Neural crest cell (in vitro differentiated cells): ENCODE data around the gene TNFAIP3. TPM values are rescaled to one million over a fixed set of nuclear protein-coding genes. Genes with fewer than 3 reads are reported as not detected.

Source experiments
- DNase-seq: peaks from one replicate; pipeline ENCODE4 v3.0.0; 2021; ENCODE audit warnings: low read depth, mixed read lengths, low spot score
- H3K27ac Mint-ChIP-seq: one replicate; pipeline ENCODE4 v1.8.0; 2021; ENCODE audit warnings: mild to moderate bottlenecking, mixed read lengths; ENCODE audit not compliant: unreplicated experiment
- H3K27me3 Mint-ChIP-seq: 2 replicates; pipeline ENCODE4 v1.8.0; 2021; ENCODE audit warnings: low read depth, mild to moderate bottlenecking, mixed read lengths
- H3K36me3 Mint-ChIP-seq: 2 replicates; pipeline ENCODE4 v1.8.0; 2021; ENCODE audit warnings: low read depth, mild to moderate bottlenecking, mixed read lengths
- H3K4me1 Mint-ChIP-seq: 2 replicates; pipeline ENCODE4 v1.8.0; 2021; ENCODE audit warnings: mixed read lengths
- H3K4me3 Mint-ChIP-seq: one replicate; pipeline ENCODE4 v1.8.0; 2021; ENCODE audit warnings: mild to moderate bottlenecking, mixed read lengths
- H3K9me3 Mint-ChIP-seq: 2 replicates; pipeline ENCODE4 v1.8.0; 2021; ENCODE audit warnings: mixed read lengths
- CTCF ChIP-seq: fragments of 200-600 bp; sonication (generic); conservative IDR thresholded peaks from 2 replicates; pipeline ENCODE4 v1.5.0; 2021; ENCODE audit warnings: antibody characterized with exemption, mild to moderate bottlenecking
- total RNA-seq: library from RNA; stranded (reverse); gene quantifications from 2 replicates; pipeline ENCODE4 v1.2.1, GENCODE V29; 2021

TNFAIP3 gene
- total RNA-seq, 1 donor from 2014 or later: 2.9 TPM

- H3K36me3 Mint-ChIP-seq: no peaks in the 10 kb centered on the region
- no peaks in the 10 kb centered on the region for H3K27me3 Mint-ChIP-seq
Measured at GRCh38 chr6:137849181-137849980, 17.7 kb upstream of the TNFAIP3 start.

GRCh38 chr6:137849981-137850714 lies 16.9 kb upstream of the TNFAIP3 start:
- TF ChIP-seq CTCF: no peak
- DNase-seq: no peak
- H3K4me3 Mint-ChIP-seq: no peak overlapping the region
- no peaks in the 10 kb centered on the region for H3K4me1 Mint-ChIP-seq
- no peaks in the 10 kb centered on the region for H3K27me3 Mint-ChIP-seq
- no peak overlapping the region for H3K27ac Mint-ChIP-seq
- H3K9me3 Mint-ChIP-seq: no peaks in the 10 kb centered on the region
- no peaks in the 10 kb centered on the region for H3K36me3 Mint-ChIP-seq

More at GRCh38 chr6:137849181-137849980, 17.7 kb upstream of the TNFAIP3 start:
- Mint-ChIP-seq H3K4me1 (no peaks in the 10 kb centered on the region), H3K4me3 (no peak overlapping the region), H3K9me3 (no peaks in the 10 kb centered on the region), H3K27ac (no peak overlapping the region)
- no peak for DNase-seq
- TF ChIP-seq CTCF: no peak

GRCh38 chr6:137850816-137851602 lies 16.1 kb upstream of the TNFAIP3 start:
- no peaks in the 10 kb centered on the region for H3K36me3 Mint-ChIP-seq

GRCh38 chr6:137851669-137852068 lies 15.4 kb upstream of the TNFAIP3 start:
- Mint-ChIP-seq H3K27ac (no peak overlapping the region), H3K27me3 (no peaks in the 10 kb centered on the region), H3K9me3 (no peaks in the 10 kb centered on the region), H3K4me1 (no peaks in the 10 kb centered on the region), H3K4me3 (no peak overlapping the region), H3K36me3 (no peaks in the 10 kb centered on the region)
- no peak for TF ChIP-seq CTCF
- no peak for DNase-seq

More at GRCh38 chr6:137850816-137851602, 16.1 kb upstream of the TNFAIP3 start:
- Mint-ChIP-seq H3K27me3 (no peaks in the 10 kb centered on the region), H3K4me1 (no peaks in the 10 kb centered on the region), H3K27ac (no peak overlapping the region), H3K9me3 (no peaks in the 10 kb centered on the region), H3K4me3 (no peak overlapping the region)
- no peak for DNase-seq
- no peak for TF ChIP-seq CTCF

GRCh38 chr6:137852346-137852745 lies 14.7 kb upstream of the TNFAIP3 start:
- H3K4me3 Mint-ChIP-seq: no peak overlapping the region
- no peak overlapping the region for H3K27ac Mint-ChIP-seq
- H3K27me3 Mint-ChIP-seq: no peaks in the 10 kb centered on the region
- no peaks in the 10 kb centered on the region for H3K4me1 Mint-ChIP-seq
- H3K9me3 Mint-ChIP-seq: no peaks in the 10 kb centered on the region
- H3K36me3 Mint-ChIP-seq: no peaks in the 10 kb centered on the region
- TF ChIP-seq CTCF: no peak
- no peak for DNase-seq
